ENCODE measurements around the gene DPYSL3.

- no peak for TF ChIP-seq CTCF (IDR thresholded peaks at IDR 0.05)
- TF ChIP-seq POLR2A (IDR thresholded peaks at IDR 0.05), result no peak
These were observed 57.6 kb downstream of the DPYSL3 start for GRCh38 chr5:147452165-147452811.

Measured in transverse colon (tissue), 3 donors.